ENCODE results near the gene PER1. TPM values are rescaled to one million over a fixed set of nuclear protein-coding genes. Genes with fewer than 3 reads are reported as not detected.

The PER1 gene
- total and polyA plus RNA-seq, 2 of the 13 experiments (the other 11 are each of a cell fraction or from before 2014, with no cell fraction given) = 2.6 to 3.6 TPM

GRCh38 chr17:8118769-8119580, 33.2 kb downstream of the PER1 start (continued):
- TF ChIP-seq, protein P1, sequence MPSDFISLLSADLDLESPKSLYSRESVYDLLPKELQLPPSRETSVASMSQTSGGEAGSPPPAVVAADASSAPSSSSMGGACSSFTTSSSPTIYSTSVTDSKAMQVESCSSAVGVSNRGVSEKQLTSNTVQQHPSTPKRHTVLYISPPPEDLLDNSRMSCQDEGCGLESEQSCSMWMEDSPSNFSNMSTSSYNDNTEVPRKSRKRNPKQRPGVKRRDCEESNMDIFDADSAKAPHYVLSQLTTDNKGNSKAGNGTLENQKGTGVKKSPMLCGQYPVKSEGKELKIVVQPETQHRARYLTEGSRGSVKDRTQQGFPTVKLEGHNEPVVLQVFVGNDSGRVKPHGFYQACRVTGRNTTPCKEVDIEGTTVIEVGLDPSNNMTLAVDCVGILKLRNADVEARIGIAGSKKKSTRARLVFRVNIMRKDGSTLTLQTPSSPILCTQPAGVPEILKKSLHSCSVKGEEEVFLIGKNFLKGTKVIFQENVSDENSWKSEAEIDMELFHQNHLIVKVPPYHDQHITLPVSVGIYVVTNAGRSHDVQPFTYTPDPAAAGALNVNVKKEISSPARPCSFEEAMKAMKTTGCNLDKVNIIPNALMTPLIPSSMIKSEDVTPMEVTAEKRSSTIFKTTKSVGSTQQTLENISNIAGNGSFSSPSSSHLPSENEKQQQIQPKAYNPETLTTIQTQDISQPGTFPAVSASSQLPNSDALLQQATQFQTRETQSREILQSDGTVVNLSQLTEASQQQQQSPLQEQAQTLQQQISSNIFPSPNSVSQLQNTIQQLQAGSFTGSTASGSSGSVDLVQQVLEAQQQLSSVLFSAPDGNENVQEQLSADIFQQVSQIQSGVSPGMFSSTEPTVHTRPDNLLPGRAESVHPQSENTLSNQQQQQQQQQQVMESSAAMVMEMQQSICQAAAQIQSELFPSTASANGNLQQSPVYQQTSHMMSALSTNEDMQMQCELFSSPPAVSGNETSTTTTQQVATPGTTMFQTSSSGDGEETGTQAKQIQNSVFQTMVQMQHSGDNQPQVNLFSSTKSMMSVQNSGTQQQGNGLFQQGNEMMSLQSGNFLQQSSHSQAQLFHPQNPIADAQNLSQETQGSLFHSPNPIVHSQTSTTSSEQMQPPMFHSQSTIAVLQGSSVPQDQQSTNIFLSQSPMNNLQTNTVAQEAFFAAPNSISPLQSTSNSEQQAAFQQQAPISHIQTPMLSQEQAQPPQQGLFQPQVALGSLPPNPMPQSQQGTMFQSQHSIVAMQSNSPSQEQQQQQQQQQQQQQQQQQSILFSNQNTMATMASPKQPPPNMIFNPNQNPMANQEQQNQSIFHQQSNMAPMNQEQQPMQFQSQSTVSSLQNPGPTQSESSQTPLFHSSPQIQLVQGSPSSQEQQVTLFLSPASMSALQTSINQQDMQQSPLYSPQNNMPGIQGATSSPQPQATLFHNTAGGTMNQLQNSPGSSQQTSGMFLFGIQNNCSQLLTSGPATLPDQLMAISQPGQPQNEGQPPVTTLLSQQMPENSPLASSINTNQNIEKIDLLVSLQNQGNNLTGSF (CRISPR knock-in tag; IDR thresholded peaks at IDR 0.05) = no peak; the same call in 1 of the 2 replicates
- TF ChIP-seq PATZ1 (CRISPR knock-in tag; IDR thresholded peaks at IDR 0.05) (no peak), RARG (CRISPR knock-in tag; IDR thresholded peaks at IDR 0.05; ENCODE audit: low read depth) (no peak), ZNF512B (CRISPR knock-in tag; IDR thresholded peaks at IDR 0.05; ENCODE audit: borderline replicate concordance) (no peak), NFE2 (CRISPR knock-in tag; IDR thresholded peaks at IDR 0.05) (no peak), ZNF713 (CRISPR knock-in tag; IDR thresholded peaks at IDR 0.05) (no peak), KDM3A (CRISPR knock-in tag; IDR thresholded peaks at IDR 0.05; ENCODE audit: low read depth) (no peak), PBX3 (CRISPR knock-in tag; IDR thresholded peaks at IDR 0.05; ENCODE audit: borderline replicate concordance) (no peak), TGIF2 (CRISPR knock-in tag; IDR thresholded peaks at IDR 0.05) (no peak), ZNF777 (CRISPR knock-in tag; IDR thresholded peaks at IDR 0.05) (no peak), ZNF781 (CRISPR knock-in tag; IDR thresholded peaks at IDR 0.05; ENCODE audit: borderline replicate concordance, not compliant biosample characterization) (no peak), SMARCC2 (IDR thresholded peaks at IDR 0.05) (no peak)
- TF ChIP-seq, protein P2, sequence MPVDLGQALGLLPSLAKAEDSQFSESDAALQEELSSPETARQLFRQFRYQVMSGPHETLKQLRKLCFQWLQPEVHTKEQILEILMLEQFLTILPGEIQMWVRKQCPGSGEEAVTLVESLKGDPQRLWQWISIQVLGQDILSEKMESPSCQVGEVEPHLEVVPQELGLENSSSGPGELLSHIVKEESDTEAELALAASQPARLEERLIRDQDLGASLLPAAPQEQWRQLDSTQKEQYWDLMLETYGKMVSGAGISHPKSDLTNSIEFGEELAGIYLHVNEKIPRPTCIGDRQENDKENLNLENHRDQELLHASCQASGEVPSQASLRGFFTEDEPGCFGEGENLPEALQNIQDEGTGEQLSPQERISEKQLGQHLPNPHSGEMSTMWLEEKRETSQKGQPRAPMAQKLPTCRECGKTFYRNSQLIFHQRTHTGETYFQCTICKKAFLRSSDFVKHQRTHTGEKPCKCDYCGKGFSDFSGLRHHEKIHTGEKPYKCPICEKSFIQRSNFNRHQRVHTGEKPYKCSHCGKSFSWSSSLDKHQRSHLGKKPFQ (CRISPR knock-in tag; IDR thresholded peaks at IDR 0.05; ENCODE audit: insufficient replicate concordance) = no peak
- TF ChIP-seq, protein P3, sequence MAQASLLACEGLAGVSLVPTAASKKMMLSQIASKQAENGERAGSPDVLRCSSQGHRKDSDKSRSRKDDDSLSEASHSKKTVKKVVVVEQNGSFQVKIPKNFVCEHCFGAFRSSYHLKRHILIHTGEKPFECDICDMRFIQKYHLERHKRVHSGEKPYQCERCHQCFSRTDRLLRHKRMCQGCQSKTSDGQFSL (CRISPR knock-in tag; IDR thresholded peaks at IDR 0.05) = no peak

All from HepG2 (cell line).